Erythroblast (primary cell): ENCODE measurements around the gene HOXA2.

Experiments used
- GATA1 ChIP-seq: IDR thresholded peaks from 2 replicates; pipeline ENCODE4 v1.6.1; 2011; ENCODE audit warnings: low read depth, mild to moderate bottlenecking, control low read depth, low read length, moderate library complexity
- POLR2A ChIP-seq: IDR thresholded peaks from 2 replicates; pipeline ENCODE4 v1.6.1; 2011; ENCODE audit warnings: mild to moderate bottlenecking, low read length

DNA sequence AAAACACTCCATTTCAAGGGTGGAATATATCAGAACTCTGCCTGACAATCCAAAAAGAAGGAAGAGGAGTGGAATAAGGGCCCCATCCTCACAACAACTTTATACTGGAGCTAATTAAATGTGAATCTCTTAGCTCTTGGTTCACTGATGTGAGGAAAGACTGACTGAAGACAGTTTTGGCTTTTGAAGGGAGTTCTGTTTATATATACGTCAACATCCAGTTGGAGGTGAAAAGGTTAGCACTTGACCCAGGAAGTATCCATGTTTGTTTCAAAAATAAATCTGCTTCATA lies 9.7 kb downstream of the HOXA2 start:
- no peak for TF ChIP-seq POLR2A
- TF ChIP-seq GATA1, result no peak
